Calu3 (cell line): ENCODE measurements around the gene KCNH5. TPM values are rescaled to one million over a fixed set of nuclear protein-coding genes. Genes with fewer than 3 reads are reported as not detected.

Experiments used
- BruUV-seq: library from RNA; stranded (reverse); fragments of 400-500 nt; replicated peaks from 2 replicates; lab custom pipeline; 2021; lab: Mats Ljungman, UMichigan
- CTCF ChIA-PET: fragments of 300-600 bp; sonication (Branson Sonifier 250); formaldehyde crosslinking; loops from one replicate; lab custom pipeline; 2022; ENCODE audit warnings: antibody characterized with exemption; lab: Charles Lee
- DNase-seq: peaks from one replicate; pipeline ENCODE4 v3.0.0; 2022
- H3K27ac Mint-ChIP-seq: one replicate; pipeline ENCODE4 v1.8.0; 2022; ENCODE audit warnings: mixed read lengths; ENCODE audit not compliant: unreplicated experiment
- H3K27me3 Mint-ChIP-seq: one replicate; pipeline ENCODE4 v1.8.0; 2022; ENCODE audit warnings: mixed read lengths; ENCODE audit not compliant: unreplicated experiment
- H3K36me3 Mint-ChIP-seq: one replicate; pipeline ENCODE4 v1.8.0; 2022; ENCODE audit warnings: mild to moderate bottlenecking, moderate library complexity, mixed read lengths; ENCODE audit not compliant: insufficient read depth, unreplicated experiment
- H3K4me1 Mint-ChIP-seq: one replicate; pipeline ENCODE4 v1.8.0; 2022; ENCODE audit warnings: mild to moderate bottlenecking, low read depth, mixed read lengths; ENCODE audit not compliant: unreplicated experiment
- H3K4me3 Mint-ChIP-seq: one replicate; pipeline ENCODE4 v1.8.0; 2022; ENCODE audit warnings: mild to moderate bottlenecking, low read depth, moderate library complexity, mixed read lengths; ENCODE audit not compliant: unreplicated experiment
- H3K9me3 Mint-ChIP-seq: one replicate; pipeline ENCODE4 v1.8.0; 2022; ENCODE audit warnings: low read depth, mixed read lengths; ENCODE audit not compliant: unreplicated experiment
- CTCF ChIP-seq: fragments of 200-600 bp; IDR thresholded peaks from one replicate; pipeline ENCODE4 v1.8.0; 2022; ENCODE audit warnings: antibody characterized with exemption; ENCODE audit not compliant: unreplicated experiment
- intact Hi-C: fragments of 100-400 bp; cut with micrococcal nuclease; formaldehyde crosslinking; loops from one replicate; pipeline ENCODE4 v1.10.0; 2022; ENCODE audit not compliant: unreplicated experiment
- total RNA-seq: library from RNA; stranded (reverse); gene quantifications from 2 replicates; pipeline ENCODE4 v1.2.3, GENCODE V29; 2022

The KCNH5 gene
- total RNA-seq, 1 experiment from 2014 or later: not detected

GRCh38 chr14:63050694-63051093 lies 5.4 kb upstream of the KCNH5 start:
- Mint-ChIP-seq H3K27me3 (peaks cover 43% of the 10 kb centered on the region), H3K36me3 (no peaks in the 10 kb centered on the region), H3K4me3 (no peak overlapping the region), H3K9me3 (no peaks in the 10 kb centered on the region), H3K4me1 (peaks cover 11% of the 10 kb centered on the region), H3K27ac (no peak overlapping the region)
- no peak for DNase-seq
- intact Hi-C loops: no loop called here
- CTCF ChIA-PET: no interaction called here
- TF ChIP-seq CTCF: no peak
- BruUV-seq: no TSS peak

GRCh38 chr14:63046339-63047268 lies 1.3 kb upstream of the KCNH5 start:
- H3K4me3 Mint-ChIP-seq: peak overlapping the region; percentile 66
- no peak for DNase-seq
- H3K27ac Mint-ChIP-seq: peak overlapping the region; percentile 58
- H3K27me3 Mint-ChIP-seq: peaks cover 68% of the 10 kb centered on the region
- H3K4me1 Mint-ChIP-seq: peaks cover 11% of the 10 kb centered on the region
- H3K36me3 Mint-ChIP-seq: no peaks in the 10 kb centered on the region
- BruUV-seq: no TSS peak
- H3K9me3 Mint-ChIP-seq: no peaks in the 10 kb centered on the region
- TF ChIP-seq CTCF: no peak
- intact Hi-C loops: no loop called here
- CTCF ChIA-PET: interaction anchor here (0.7 kb wide), 2 partner anchors 153 to 701 kb away, joined by 6 read pairs; no protein-coding TSS in a partner anchor

GRCh38 chr14:63045612-63046320 lies 508 bp upstream of the KCNH5 start:
- CTCF ChIA-PET: no interaction called here
- no TSS peak for BruUV-seq
- H3K27me3 Mint-ChIP-seq: peaks cover 71% of the 10 kb centered on the region
- H3K4me3 Mint-ChIP-seq: peak overlapping the region; percentile 66
- peaks cover 11% of the 10 kb centered on the region for H3K4me1 Mint-ChIP-seq
- H3K36me3 Mint-ChIP-seq: no peaks in the 10 kb centered on the region
- intact Hi-C loops: no loop called here
- peak overlapping the region; percentile 58 for H3K27ac Mint-ChIP-seq
- TF ChIP-seq CTCF: no peak
- no peaks in the 10 kb centered on the region for H3K9me3 Mint-ChIP-seq
- peak; percentile 63 for DNase-seq

GRCh38 chr14:63039866-63040265 lies 5.4 kb downstream of the KCNH5 start:
- Mint-ChIP-seq H3K36me3 (no peaks in the 10 kb centered on the region), H3K4me1 (no peaks in the 10 kb centered on the region), H3K27ac (no peak overlapping the region), H3K4me3 (no peak overlapping the region), H3K9me3 (no peaks in the 10 kb centered on the region), H3K27me3 (peaks cover 20% of the 10 kb centered on the region)
- intact Hi-C loops: loop anchor here (2.0 to 5.0 kb wide), 4 partner anchors 237 to 878 kb away; no protein-coding TSS in a partner anchor
- TF ChIP-seq CTCF: peak; percentile 36
- BruUV-seq: no TSS peak
- CTCF ChIA-PET: no interaction called here
- peak; percentile 17 for DNase-seq
